AG09309 (cell line): ENCODE results near the gene ZNF276.
"Not testable (repeated sequence)": the region's sequence is repeated elsewhere in the genome, so short reads cannot be mapped to it uniquely, and the experiment has no call there.

Experiments used
- DNase-seq: peaks from one replicate; pipeline ENCODE4 v3.0.0-alpha.2; 2010; ENCODE audit warnings: low read depth
- H3K4me3 ChIP-seq: 2 replicates; pipeline ENCODE4 v1.5.1; 2011; ENCODE audit warnings: mild to moderate bottlenecking, low read depth, low read length, moderate library complexity; ENCODE audit not compliant: control insufficient read depth
- TF ChIP-seq, protein P1 (sequence below): IDR thresholded peaks from 2 replicates; pipeline ENCODE4 v1.5.1; 2011; ENCODE audit warnings: mild to moderate bottlenecking, low read depth, low read length, inconsistent platforms; ENCODE audit not compliant: insufficient read depth, control insufficient read depth; ENCODE audit errors: missing control alignments

ZNF276 gene, protein sequence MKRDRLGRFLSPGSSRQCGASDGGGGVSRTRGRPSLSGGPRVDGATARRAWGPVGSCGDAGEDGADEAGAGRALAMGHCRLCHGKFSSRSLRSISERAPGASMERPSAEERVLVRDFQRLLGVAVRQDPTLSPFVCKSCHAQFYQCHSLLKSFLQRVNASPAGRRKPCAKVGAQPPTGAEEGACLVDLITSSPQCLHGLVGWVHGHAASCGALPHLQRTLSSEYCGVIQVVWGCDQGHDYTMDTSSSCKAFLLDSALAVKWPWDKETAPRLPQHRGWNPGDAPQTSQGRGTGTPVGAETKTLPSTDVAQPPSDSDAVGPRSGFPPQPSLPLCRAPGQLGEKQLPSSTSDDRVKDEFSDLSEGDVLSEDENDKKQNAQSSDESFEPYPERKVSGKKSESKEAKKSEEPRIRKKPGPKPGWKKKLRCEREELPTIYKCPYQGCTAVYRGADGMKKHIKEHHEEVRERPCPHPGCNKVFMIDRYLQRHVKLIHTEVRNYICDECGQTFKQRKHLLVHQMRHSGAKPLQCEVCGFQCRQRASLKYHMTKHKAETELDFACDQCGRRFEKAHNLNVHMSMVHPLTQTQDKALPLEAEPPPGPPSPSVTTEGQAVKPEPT

DNA sequence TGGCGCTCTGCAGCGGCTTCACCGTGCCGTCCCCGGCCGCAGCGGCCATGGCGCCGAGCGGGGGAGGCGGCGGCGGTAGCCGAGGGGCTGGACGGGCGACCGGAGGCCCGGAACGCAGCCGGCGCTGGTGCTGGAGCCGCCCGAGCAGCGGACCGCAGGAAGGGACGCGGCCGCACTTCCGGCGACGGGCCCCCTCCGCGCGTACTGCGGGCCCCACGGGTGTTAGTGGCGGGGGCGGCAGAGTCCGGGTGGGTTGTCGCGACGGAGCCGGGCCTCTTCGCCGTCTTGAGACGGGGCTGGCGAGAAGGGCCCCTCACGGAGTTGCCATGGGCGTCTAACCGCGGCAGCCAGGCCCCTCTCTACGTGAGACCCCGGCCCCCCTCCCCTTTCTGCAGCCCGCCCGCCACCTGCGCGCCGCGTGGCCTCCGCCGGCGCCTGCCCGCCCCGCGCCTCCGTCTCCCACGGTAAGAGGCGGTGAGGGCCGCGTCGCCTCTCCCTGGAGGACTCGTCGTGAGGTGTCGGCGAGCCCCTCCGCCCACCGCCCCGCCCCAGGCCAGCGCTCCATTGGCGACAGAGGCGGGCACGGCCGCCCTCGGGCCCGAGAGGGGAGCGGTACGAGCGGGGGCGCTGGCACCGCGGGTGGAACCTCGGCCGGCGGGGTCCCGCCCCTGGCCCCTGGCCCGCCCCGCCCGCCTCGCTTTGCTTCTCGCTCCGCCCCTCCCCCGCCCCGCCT, at the start of gene ZNF276, which contains the start of gene VPS9D1:
Gene ZNF276, plus strand, starts transcription at position 725 of the 733 bp plus-strand sequence. CDS start 104 bp downstream, outside the sequence.
Gene VPS9D1, minus strand, starts transcription at position 86 of the 733 bp plus-strand sequence. Its CDS starts 37 bp downstream, at position 49.
- TF ChIP-seq, protein P1, sequence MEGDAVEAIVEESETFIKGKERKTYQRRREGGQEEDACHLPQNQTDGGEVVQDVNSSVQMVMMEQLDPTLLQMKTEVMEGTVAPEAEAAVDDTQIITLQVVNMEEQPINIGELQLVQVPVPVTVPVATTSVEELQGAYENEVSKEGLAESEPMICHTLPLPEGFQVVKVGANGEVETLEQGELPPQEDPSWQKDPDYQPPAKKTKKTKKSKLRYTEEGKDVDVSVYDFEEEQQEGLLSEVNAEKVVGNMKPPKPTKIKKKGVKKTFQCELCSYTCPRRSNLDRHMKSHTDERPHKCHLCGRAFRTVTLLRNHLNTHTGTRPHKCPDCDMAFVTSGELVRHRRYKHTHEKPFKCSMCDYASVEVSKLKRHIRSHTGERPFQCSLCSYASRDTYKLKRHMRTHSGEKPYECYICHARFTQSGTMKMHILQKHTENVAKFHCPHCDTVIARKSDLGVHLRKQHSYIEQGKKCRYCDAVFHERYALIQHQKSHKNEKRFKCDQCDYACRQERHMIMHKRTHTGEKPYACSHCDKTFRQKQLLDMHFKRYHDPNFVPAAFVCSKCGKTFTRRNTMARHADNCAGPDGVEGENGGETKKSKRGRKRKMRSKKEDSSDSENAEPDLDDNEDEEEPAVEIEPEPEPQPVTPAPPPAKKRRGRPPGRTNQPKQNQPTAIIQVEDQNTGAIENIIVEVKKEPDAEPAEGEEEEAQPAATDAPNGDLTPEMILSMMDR = no peak
- H3K4me3 ChIP-seq = peak within 1 kb of the TSS; percentile 71
- no peak for DNase-seq

GRCh38 chr16:89671565-89671964, 49.8 kb upstream of the ZNF276 start:
- H3K4me3 ChIP-seq = not testable (repeated sequence)

DNA sequence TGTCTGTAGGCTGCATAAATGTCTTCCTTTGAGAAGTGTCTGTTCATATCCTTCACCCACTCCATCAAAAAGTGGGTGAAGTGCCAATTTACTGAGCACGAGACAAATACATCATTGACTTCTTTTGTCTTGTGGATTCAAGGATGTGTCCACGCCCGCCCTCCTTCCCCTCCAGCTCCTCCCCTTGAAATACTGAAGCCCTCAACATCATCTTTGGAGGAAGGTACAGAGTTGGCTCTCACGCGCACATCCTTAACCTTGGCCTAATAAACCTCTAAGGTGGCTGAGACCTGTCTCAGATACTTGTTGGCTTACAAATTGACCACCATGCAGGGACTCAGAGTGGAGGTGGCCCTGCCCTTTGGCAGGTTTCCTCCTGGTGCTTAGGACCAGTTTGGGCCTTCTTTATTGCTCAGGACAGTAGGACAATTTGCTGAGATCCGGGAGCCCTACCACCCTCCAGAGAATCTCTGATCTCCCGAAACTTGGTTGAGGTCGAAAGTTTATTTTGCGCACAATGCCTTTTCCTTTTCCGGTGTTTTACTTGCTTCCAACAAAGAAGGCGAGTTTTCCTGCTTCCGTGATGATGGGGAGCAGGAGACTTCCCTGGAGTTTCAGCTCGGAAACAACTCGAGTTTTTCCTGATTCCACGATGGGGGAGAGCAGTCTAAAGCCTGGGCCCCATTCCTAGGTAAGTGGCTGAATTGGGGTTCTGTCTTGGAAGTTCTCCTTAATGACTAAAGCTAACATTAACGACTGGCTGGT, 49.0 kb upstream of the ZNF276 start:
- DNase-seq = no peak
- TF ChIP-seq, protein P1 = no peak
- H3K4me3 ChIP-seq = no peak overlapping the region

More at GRCh38 chr16:89671565-89671964, 49.8 kb upstream of the ZNF276 start:
- not testable (repeated sequence) for DNase-seq

DNA sequence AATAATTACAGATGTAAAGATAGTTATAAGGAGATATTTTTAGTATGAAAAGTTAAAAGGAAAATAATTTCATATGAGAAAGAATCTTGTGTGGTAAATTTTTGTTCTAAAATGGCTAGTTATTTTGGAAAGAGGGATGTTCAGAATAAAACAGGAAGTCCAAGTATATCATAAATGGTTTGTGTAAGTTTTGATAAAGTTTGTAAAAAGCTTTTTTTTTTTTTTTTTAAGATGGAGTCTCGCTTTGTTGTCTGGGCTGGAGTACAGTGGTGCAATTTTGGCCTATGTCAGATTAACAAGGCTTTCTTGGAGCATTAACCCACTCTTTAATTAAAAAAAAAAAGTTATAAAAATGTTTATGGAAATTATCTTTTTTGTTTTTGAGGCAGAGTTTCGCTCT, 43.1 kb upstream of the ZNF276 start:
- TF ChIP-seq, protein P1 = no peak
- no peak overlapping the region for H3K4me3 ChIP-seq
- no peak for DNase-seq

DNA sequence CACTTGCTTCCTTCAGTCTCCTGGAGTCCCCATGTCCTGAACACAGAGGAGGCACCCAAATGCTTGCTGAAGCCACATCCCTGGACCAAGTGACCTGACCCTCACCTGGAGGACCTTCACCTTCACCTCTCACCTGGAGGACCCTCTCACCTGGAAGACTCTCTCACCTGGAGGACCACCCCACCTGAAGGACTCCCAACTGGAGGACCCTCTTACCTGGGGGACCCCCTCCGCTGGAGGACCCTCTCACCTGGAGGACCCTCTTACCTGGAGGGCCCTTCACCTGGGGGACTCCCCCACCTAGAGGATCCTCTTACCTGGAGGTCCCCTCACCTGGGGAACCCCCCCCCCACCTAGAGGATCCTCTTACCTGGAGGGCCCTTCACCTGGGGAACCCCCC, 35.4 kb upstream of the ZNF276 start:
- H3K4me3 ChIP-seq = no peak overlapping the region; the same call in 1 of the 2 replicates
- TF ChIP-seq, protein P1 = no peak
- no peak for DNase-seq

GRCh38 chr16:89686520-89687091, 34.7 kb upstream of the ZNF276 start, which contains the start of gene CDK10:
TSS of gene CDK10 (plus strand) at chr16:89686689. CDS start at chr16:89686711, 22 bp downstream.
- H3K4me3 ChIP-seq = peak within 1 kb of the TSS; percentile 81
- no peak for DNase-seq
- TF ChIP-seq, protein P1 = no peak
